BE2C (cell line): ENCODE measurements around the gene TLE7.

Experiments used
- DNase-seq: peaks from one replicate; pipeline ENCODE4 v3.0.0-alpha.2; 2020
- H3K27me3 ChIP-seq: fragments of 250-450 bp; sonication (Bioruptor Pico); 2 replicates; pipeline ENCODE4 v1.5.1; 2020; ENCODE audit warnings: mild to moderate bottlenecking
- H3K36me3 ChIP-seq: fragments of 250-450 bp; sonication (Bioruptor Pico); 2 replicates; pipeline ENCODE4 v1.5.1; 2020; ENCODE audit warnings: mild to moderate bottlenecking
- H3K4me1 ChIP-seq: fragments of 250-450 bp; sonication (Bioruptor Pico); 2 replicates; pipeline ENCODE4 v1.5.1; 2020
- H3K4me3 ChIP-seq: 2 replicates; pipeline ENCODE4 v1.5.1; 2011; ENCODE audit warnings: low read depth, low read length
- H3K9me3 ChIP-seq: fragments of 250-450 bp; sonication (Bioruptor Pico); 2 replicates; pipeline ENCODE4 v1.5.1; 2020
- CTCF ChIP-seq: IDR thresholded peaks from 2 replicates; pipeline ENCODE4 v1.5.1; 2012; ENCODE audit warnings: mild to moderate bottlenecking, low read depth, low read length

Gene TLE7

GRCh38 chr16:71426880-71427615 is 14.8 kb downstream of the TLE7 start:
- Histone ChIP-seq H3K4me1 (no peaks in the 10 kb centered on the region), H3K27me3 (peaks cover 24% of the 10 kb centered on the region), H3K4me3 (no peak overlapping the region), H3K9me3 (no peaks in the 10 kb centered on the region), H3K36me3 (no peaks in the 10 kb centered on the region)
- no peak for TF ChIP-seq CTCF
- no peak for DNase-seq

- peak overlapping the region; percentile 46 for H3K4me3 ChIP-seq
- H3K9me3 ChIP-seq: no peaks in the 10 kb centered on the region
- DNase-seq: peak; percentile 68
- peaks cover 24% of the 10 kb centered on the region for H3K27me3 ChIP-seq
- no peak for TF ChIP-seq CTCF
- no peaks in the 10 kb centered on the region for H3K36me3 ChIP-seq
- no peaks in the 10 kb centered on the region for H3K4me1 ChIP-seq
These were observed 15.6 kb downstream of the TLE7 start for GRCh38 chr16:71426069-71426879.

GRCh38 chr16:71425746-71426068 is 16.1 kb downstream of the TLE7 start:
- peaks cover 24% of the 10 kb centered on the region for H3K27me3 ChIP-seq
- no peak for TF ChIP-seq CTCF
- no peaks in the 10 kb centered on the region for H3K36me3 ChIP-seq
- H3K9me3 ChIP-seq: no peaks in the 10 kb centered on the region
- H3K4me3 ChIP-seq: peak overlapping the region; percentile 46
- no peak for DNase-seq
- H3K4me1 ChIP-seq: no peaks in the 10 kb centered on the region

GRCh38 chr16:71424626-71425025 is 17.2 kb downstream of the TLE7 start:
- TF ChIP-seq CTCF: no peak
- Histone ChIP-seq H3K4me1 (no peaks in the 10 kb centered on the region), H3K36me3 (no peaks in the 10 kb centered on the region), H3K27me3 (peaks cover 27% of the 10 kb centered on the region), H3K9me3 (no peaks in the 10 kb centered on the region), H3K4me3 (no peak overlapping the region)
- DNase-seq: no peak

- Histone ChIP-seq H3K9me3 (no peaks in the 10 kb centered on the region), H3K36me3 (no peaks in the 10 kb centered on the region), H3K4me1 (no peaks in the 10 kb centered on the region), H3K27me3 (peaks cover 27% of the 10 kb centered on the region), H3K4me3 (no peak overlapping the region)
- TF ChIP-seq CTCF: no peak
- DNase-seq: no peak
These were observed 18.0 kb downstream of the TLE7 start for GRCh38 chr16:71423865-71424264.

- no peaks in the 10 kb centered on the region for H3K9me3 ChIP-seq
- no peak for TF ChIP-seq CTCF
- H3K27me3 ChIP-seq: peaks cover 27% of the 10 kb centered on the region
- no peaks in the 10 kb centered on the region for H3K4me1 ChIP-seq
- no peak for DNase-seq
- H3K4me3 ChIP-seq: no peak overlapping the region
- no peaks in the 10 kb centered on the region for H3K36me3 ChIP-seq
These were observed 18.8 kb downstream of the TLE7 start for GRCh38 chr16:71423016-71423415.
